Measurements from ENCODE around the gene PEX13. TPM values are rescaled to one million over a fixed set of nuclear protein-coding genes. Genes with fewer than 3 reads are reported as not detected.
"Not testable (repeated sequence)": the region's sequence is repeated elsewhere in the genome, so short reads cannot be mapped to it uniquely, and the experiment has no call there.

PEX13 gene
- total RNA-seq, 4 donors from 2014 or later = 13.6 to 30.1 (median 23.2) TPM

GRCh38 chr2:60977562-60977895 lies 40.0 kb upstream of the PEX13 start:
- TF ChIP-seq, protein P1, sequence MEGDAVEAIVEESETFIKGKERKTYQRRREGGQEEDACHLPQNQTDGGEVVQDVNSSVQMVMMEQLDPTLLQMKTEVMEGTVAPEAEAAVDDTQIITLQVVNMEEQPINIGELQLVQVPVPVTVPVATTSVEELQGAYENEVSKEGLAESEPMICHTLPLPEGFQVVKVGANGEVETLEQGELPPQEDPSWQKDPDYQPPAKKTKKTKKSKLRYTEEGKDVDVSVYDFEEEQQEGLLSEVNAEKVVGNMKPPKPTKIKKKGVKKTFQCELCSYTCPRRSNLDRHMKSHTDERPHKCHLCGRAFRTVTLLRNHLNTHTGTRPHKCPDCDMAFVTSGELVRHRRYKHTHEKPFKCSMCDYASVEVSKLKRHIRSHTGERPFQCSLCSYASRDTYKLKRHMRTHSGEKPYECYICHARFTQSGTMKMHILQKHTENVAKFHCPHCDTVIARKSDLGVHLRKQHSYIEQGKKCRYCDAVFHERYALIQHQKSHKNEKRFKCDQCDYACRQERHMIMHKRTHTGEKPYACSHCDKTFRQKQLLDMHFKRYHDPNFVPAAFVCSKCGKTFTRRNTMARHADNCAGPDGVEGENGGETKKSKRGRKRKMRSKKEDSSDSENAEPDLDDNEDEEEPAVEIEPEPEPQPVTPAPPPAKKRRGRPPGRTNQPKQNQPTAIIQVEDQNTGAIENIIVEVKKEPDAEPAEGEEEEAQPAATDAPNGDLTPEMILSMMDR (IDR thresholded peaks at IDR 0.05) = no peak
- ATAC-seq (ENCODE audit: low FRiP score) = no peak
- DNase-seq (ENCODE audit: low spot score) = no peak

DNA sequence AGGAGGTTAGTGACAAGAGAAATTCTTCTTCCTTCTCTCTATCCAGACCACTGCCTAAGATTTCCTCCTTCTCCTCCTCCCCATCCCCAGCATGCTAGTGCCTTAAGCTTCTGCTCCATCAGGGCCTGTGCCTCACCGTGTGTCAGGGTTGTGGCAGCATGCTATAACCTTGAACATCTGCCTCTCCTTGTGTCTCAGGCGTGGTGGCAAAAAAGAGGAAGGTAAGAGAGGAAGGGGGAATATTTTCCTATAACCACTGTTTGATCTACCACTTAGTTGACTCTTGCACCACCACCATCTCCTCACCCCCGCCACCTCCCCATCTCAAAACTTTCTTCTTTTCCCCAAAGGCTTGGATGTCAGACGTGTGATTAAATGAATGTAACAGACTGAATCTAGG lies 38.3 kb upstream of the PEX13 start:
- no peak for ATAC-seq (ENCODE audit: low FRiP score)
- DNase-seq (ENCODE audit: low spot score) = no peak
- TF ChIP-seq, protein P1 (IDR thresholded peaks at IDR 0.05) = no peak

DNA sequence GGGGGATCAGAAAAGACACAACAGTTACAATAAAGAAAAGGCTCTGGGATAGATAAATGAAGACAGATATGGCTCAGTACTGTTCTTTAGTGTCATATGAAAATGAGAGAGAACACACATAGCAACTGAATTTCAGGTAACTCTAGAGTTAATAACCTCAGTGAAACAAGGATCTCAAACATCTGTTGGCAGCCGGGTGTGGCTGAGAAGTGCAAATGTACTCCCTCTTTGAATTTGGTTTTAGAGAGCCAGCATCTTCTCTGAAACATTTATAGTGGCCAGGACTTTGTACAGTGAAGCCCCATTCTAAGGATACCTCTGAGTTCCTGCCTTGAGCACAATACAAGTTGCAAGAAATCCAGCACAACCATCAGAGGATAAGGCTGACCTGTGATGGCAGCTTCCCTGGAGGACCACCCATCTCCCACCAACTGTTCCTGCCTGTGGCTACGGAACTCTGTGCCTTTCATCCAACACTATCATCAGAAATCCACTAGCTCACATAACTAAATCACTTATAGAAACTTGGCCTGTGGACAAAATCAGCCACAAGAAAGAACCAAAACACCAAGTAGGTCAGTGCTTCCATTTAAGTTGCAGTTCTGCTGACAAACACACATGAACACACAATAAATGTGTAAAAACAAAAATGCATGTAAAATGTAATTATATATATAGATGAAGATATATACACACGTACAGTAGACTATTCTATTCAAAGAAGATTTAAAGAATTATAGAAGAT lies 37.3 kb upstream of the PEX13 start:
- TF ChIP-seq, protein P1 (IDR thresholded peaks at IDR 0.05) = no peak
- no peak for ATAC-seq (ENCODE audit: low FRiP score)
- DNase-seq (ENCODE audit: low spot score) = no peak

- not testable (repeated sequence) for ATAC-seq (ENCODE audit: low FRiP score); DNase-seq (ENCODE audit: low spot score)
These were observed 35.5 kb upstream of the PEX13 start for GRCh38 chr2:60982066-60982465.

- no peak for DNase-seq (ENCODE audit: low spot score)
- TF ChIP-seq, protein P1 (IDR thresholded peaks at IDR 0.05) = no peak
- no peak for ATAC-seq (ENCODE audit: low FRiP score)
These were observed 32.8 kb upstream of the PEX13 start for GRCh38 chr2:60984720-60985119.

- no peak for DNase-seq (ENCODE audit: low spot score)
- ATAC-seq (ENCODE audit: low FRiP score) = no peak
- TF ChIP-seq, protein P1 (IDR thresholded peaks at IDR 0.05) = no peak
These were observed 30.5 kb upstream of the PEX13 start for GRCh38 chr2:60987041-60987440.

GRCh38 chr2:60987656-60988055 lies 29.9 kb upstream of the PEX13 start:
- ATAC-seq (ENCODE audit: low FRiP score); DNase-seq (ENCODE audit: low spot score): not testable (repeated sequence)

- ATAC-seq (ENCODE audit: low FRiP score) (no peak), DNase-seq (ENCODE audit: low spot score) (no peak)
- TF ChIP-seq, protein P1 (IDR thresholded peaks at IDR 0.05) = no peak
These were observed 28.3 kb upstream of the PEX13 start for GRCh38 chr2:60989259-60989658.
